NCI-H446 treated with DMSO at 0.1 percent for 48 hours (cell line): ENCODE measurements around the gene PHKB.
A peak's percentile ranks its signal among the peaks of the same experiment; 100 is the strongest.

Experiments
- DNase-seq: peaks from one replicate; lab custom pipeline; 2025; lab: John Stamatoyannopoulos, UW

Gene PHKB

GRCh38 chr16:47693226-47693625 is 232.1 kb downstream of the PHKB start:
- DNase-seq: no peak

- no peak for DNase-seq
Measured at GRCh38 chr16:47694543-47694942, 233.4 kb downstream of the PHKB start.

- DNase-seq: no peak
Measured at GRCh38 chr16:47695756-47696155, 234.6 kb downstream of the PHKB start.

- DNase-seq: no peak
Measured at GRCh38 chr16:47697826-47698225, 236.7 kb downstream of the PHKB start.

GRCh38 chr16:47699106-47699505 is 238.0 kb downstream of the PHKB start:
- DNase-seq: no peak

GRCh38 chr16:47700857-47701587 is 239.9 kb downstream of the PHKB start:
- no peak for DNase-seq

GRCh38 chr16:47705266-47705665 is 244.1 kb downstream of the PHKB start:
- no peak for DNase-seq

- no peak for DNase-seq
Measured at GRCh38 chr16:47711809-47712208, 250.7 kb downstream of the PHKB start.

- no peak for DNase-seq
Measured at GRCh38 chr16:47712276-47713224, 251.4 kb downstream of the PHKB start.

GRCh38 chr16:47713225-47713595 is 252.1 kb downstream of the PHKB start:
- DNase-seq: no peak

GRCh38 chr16:47715442-47716083 is 254.4 kb downstream of the PHKB start:
- no peak for DNase-seq

GRCh38 chr16:47716571-47716970 is 255.4 kb downstream of the PHKB start:
- no peak for DNase-seq

- no peak for DNase-seq
Measured at GRCh38 chr16:47719713-47720112, 258.6 kb downstream of the PHKB start.

GRCh38 chr16:47721006-47721637 is 260.0 kb downstream of the PHKB start:
- DNase-seq: no peak

GRCh38 chr16:47722046-47722445 is 260.9 kb downstream of the PHKB start:
- peak; percentile 27 for DNase-seq

- DNase-seq: no peak
Measured at GRCh38 chr16:47724115-47724785, 263.1 kb downstream of the PHKB start.

GRCh38 chr16:47725188-47725695 is 264.1 kb downstream of the PHKB start:
- DNase-seq: no peak

GRCh38 chr16:47726031-47726675 is 265.0 kb downstream of the PHKB start:
- no peak for DNase-seq

- DNase-seq: no peak
Measured at GRCh38 chr16:47727131-47727530, 266.0 kb downstream of the PHKB start.

- no peak for DNase-seq
Measured at GRCh38 chr16:47728205-47728604, 267.1 kb downstream of the PHKB start.

- DNase-seq: no peak
Measured at GRCh38 chr16:47729701-47730100, 268.6 kb downstream of the PHKB start.
